ENCODE results near the gene TRAPPC1.
A peak's percentile ranks its signal among the peaks of the same experiment; 100 is the strongest.
"Not testable (repeated sequence)": the region's sequence is repeated elsewhere in the genome, so short reads cannot be mapped to it uniquely, and the experiment has no call there.

The TRAPPC1 gene, protein sequence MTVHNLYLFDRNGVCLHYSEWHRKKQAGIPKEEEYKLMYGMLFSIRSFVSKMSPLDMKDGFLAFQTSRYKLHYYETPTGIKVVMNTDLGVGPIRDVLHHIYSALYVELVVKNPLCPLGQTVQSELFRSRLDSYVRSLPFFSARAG

GRCh38 chr17:7931709-7932482 is at the start of gene TRAPPC1, which contains the start of gene CNTROB:
Gene TRAPPC1 (minus strand): TSS chr17:7931946. CDS start chr17:7931829, 117 bp downstream.
Gene CNTROB (plus strand): TSS chr17:7932206. CDS start chr17:7933080, 874 bp downstream.
- peak; percentile 100 for DNase-seq

- no peak for DNase-seq
Observed at GRCh38 chr17:7977805-7978204, 46.1 kb upstream of the TRAPPC1 start.

- DNase-seq: no peak
Observed at GRCh38 chr17:7977039-7977438, 45.3 kb upstream of the TRAPPC1 start.

DNA sequence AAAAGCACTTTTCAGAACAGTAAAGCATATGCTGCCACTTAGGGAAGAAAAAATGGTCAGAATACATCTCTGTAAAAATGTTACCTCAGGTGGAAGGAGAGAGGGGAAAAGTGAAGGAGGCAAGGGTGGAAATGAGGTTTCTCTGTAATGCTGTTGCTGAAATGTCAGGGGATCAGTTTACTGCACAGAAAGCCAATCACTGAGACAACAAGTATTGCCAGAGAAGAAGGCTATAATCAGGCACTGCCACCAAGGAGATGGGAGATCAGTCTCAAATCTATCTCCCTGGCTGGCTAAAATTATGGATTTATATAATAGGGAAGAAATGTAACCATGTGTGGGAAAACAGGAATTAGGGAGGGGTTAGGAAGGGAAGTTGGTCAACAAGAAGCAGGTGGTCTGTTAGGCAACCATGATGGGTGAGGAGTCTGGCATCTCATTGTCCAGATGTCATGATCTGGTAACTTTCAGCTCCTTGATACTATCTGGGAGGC is 42.9 kb upstream of the TRAPPC1 start:
- no peak for DNase-seq

DNA sequence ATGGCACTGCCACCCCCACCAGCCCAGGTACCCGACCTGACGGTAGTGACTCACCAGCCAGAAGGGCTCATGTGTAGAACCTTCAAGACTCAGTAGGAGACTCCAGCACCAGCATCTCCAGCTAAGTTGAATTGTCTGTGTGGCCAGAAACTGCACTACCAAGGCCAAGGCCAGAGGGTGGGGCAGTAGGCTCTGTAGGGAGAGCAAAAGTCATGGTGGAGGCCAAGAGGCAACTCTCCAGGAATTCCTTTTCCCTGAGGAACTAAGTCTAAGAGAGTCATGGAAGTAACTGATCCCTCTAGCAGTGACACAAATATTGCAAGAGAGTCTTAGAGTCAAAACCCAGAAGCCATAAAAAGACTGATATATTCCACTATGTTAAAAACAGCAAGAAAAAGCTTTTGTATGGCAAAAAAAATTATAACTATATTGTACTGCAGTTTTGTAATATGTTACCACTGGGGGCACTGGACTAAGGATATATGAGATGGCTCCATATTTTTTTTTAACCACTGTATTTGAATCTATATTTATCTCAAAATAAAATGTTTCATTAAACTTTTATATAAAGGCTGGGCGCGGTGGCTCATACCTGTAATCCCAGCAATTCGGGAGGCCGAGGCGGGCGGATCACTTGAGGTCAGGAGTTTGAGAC is 40.5 kb upstream of the TRAPPC1 start:
- DNase-seq: no peak

DNA sequence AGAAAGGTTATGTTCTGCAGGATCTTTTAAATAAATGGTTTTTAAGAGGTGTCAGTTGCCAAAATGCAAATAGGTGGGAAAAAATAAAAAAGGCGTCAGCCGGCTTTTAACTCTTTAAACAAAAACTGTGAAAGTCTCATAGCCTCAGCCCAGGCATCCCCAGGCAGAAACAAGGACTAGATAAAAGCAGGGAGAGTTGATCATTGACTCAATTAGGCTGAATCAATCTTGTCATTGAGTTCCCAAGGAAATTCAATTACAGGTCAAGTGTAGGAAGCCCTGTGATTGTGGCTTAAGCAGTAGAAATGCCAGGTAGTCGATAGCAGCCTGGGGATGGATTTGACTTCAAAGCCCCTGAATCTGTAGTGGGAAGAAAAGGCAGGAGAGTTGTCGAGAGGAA is 39.9 kb upstream of the TRAPPC1 start:
- no peak for DNase-seq

DNA sequence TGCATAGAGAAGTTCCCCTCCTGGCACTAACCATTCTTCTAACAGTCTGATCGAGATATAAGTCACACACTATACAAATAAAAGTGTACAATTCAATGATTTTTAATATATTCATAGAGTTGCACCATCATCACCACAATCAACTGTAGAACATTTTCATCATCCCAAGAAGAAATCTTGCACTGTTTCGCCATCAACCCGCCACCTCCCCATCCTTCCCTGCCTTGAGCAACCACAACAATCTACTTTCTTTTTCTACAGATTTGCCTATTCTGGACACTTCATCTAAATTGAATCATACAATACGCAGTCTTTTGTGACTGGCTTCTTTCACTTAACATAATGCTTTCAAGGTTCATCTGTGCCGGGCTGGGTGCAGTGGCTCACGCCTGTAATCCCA is 37.7 kb upstream of the TRAPPC1 start:
- peak; percentile 21 for DNase-seq

GRCh38 chr17:7967751-7968150 is 36.0 kb upstream of the TRAPPC1 start:
- no peak for DNase-seq

GRCh38 chr17:7961421-7961820 is 29.7 kb upstream of the TRAPPC1 start:
- DNase-seq: no peak

DNA sequence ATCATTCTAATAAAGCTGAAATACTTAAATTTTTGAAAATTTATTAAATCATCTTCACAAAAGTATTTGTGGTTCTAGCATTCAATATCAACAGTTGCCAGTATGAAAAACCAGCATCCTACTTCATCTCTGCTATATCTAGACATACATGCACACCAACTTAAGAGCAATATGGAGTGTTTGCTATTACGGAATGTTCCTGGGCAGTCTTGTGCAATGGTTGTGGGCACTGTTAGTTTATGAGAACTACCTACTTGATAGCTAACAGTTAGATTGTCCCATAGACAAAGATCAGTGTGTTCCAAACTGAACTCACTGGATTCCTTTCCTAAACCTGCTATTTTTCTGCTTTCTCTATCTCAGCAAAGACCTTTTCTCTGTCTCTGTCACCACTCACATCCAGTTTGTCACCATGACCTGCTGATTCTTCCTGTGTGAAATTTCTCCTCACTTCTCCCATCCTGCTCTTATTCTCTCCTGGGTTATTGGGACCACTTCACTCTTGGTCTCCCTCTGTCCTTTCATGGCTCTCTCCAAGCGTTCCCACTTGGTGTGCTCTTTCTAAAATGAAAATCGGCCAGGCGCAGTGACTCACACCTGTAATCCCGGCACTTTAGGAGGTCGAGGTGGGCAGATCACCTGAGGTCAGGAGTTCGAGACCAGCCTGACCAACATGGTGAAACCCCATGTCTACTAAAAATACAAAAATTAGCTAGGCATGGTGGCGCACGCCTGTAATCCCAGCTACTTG is 27.9 kb upstream of the TRAPPC1 start:
- no peak for DNase-seq

GRCh38 chr17:7956228-7956965 is 24.7 kb upstream of the TRAPPC1 start:
- DNase-seq: no peak

DNA sequence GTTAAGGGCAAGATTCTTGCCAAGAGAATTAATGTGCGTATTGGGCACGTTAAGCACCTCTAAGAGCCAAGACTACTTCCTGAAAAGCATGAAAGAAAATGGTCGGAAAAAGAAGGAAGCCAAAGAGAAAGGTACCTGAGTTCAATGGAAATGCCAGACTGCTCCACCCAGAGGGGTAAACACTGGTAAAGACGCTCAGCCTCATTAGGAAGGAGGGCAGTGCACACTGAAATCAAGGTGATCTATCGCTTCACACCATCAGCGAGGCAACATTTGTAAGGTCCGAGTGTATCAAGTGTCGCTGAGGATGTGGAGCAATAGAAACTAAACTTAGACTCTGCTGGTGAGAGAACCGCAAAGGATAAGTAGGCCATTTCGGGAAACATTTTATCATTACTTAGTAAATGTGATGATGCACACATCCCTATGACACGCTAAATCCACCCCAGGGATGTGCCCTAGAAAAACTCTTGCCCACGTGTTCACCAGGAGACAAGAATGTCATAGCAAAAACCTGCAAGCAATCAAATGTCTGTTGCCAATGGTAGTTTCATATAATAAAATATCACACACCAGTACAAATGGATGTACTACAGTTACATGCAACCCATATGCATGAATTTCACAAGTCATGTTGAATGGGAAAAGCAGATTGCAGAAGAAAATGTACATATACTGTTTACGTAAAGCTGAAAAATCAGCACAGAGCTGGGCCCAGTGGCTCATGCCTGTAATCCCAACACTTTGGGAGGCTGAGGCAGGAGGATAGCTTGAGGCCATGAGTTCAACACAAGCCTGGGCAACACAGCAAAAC is 23.9 kb upstream of the TRAPPC1 start:
- no peak for DNase-seq

DNA sequence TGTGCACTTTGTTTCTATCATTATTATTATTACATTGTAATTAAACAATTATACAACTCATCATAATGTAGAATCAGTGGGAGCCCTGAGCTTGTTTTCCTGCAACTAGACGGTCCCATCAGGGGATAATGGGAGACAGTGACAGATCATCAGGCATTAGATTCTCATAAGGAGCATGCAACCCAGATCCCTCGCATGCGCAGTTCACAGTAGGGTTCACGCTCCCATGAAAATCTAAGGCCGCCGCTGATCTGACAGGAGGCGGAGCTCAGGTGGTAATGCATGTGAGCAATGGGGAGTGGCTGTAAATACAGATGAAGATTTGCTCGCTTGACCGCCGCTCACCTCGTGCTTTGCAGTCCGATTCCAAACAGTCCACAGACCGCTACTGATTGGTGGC is 21.5 kb upstream of the TRAPPC1 start:
- not testable (repeated sequence) for DNase-seq

DNA sequence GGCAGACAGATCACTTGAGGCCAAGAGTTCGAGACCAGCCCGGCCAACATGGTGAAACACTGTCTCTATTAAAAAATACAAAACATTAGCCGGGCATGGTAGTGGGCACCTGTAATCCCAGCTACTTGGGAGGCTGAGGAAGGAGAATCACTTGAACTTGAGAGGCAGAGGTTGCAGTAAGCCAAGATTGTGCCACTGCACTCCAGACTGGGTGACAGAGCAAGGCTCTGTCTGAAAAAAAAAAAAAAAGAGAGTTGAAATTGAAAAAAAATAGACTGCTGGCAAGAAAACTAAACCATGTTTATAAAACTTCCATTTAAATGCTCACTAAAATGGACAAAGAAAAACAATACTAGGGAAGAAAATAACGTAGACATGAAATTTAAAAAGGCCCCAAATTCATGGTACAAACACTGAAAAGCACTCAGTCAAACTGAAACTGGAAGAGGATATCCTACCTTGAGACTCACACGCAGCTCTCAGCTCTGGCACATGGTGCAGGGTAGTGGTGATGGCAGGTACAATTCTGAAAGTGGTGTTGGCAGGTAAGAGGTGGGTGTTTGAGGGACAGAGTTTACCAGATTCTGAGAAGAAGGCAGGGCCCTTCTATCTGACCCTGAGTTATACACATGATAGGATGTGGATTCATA is 19.5 kb upstream of the TRAPPC1 start:
- DNase-seq: no peak

DNA sequence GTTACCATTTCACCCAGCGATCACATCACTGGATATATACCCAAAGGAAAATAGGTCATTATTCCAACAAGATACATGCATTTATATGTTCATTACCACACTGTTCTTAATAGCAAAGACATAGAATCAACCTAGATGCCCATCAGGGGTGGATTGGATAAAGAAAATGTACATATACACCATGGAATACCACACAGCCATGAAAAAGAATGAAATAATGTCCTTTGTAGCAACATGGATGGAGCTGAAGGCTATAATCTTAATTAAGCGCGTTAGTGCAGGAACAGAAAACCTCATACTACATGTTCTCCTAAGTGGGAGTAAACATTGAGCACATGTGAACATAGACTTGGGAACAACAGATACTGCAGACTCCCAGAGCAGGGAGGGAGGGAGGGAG is 18.8 kb upstream of the TRAPPC1 start:
- no peak for DNase-seq

GRCh38 chr17:7947651-7948050 is 15.9 kb upstream of the TRAPPC1 start:
- DNase-seq: no peak

DNA sequence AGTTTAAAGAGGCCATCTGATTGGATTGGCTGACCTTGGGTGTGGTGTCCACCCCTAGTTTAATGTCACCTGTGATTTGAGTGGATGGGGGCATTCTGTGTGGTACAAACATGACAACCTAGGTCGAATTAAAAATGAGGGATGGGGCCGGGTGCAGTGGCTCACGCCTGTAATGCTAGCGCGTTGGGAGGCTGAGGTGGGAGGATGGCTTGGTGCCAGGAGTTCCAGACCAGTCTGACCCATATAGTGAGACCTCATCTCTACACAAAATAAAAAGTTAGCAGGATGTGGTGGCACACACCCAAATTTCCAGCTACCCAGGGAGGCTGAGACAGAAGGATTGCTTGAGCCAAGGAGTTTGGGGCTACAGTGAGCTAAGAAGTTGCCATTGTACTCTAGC is 14.7 kb upstream of the TRAPPC1 start:
- DNase-seq: no peak

- DNase-seq: no peak
Observed at GRCh38 chr17:7945651-7946050, 13.9 kb upstream of the TRAPPC1 start.

GRCh38 chr17:7944326-7944725 is 12.6 kb upstream of the TRAPPC1 start:
- no peak for DNase-seq

GRCh38 chr17:7943291-7943690 is 11.5 kb upstream of the TRAPPC1 start:
- DNase-seq: no peak

DNA sequence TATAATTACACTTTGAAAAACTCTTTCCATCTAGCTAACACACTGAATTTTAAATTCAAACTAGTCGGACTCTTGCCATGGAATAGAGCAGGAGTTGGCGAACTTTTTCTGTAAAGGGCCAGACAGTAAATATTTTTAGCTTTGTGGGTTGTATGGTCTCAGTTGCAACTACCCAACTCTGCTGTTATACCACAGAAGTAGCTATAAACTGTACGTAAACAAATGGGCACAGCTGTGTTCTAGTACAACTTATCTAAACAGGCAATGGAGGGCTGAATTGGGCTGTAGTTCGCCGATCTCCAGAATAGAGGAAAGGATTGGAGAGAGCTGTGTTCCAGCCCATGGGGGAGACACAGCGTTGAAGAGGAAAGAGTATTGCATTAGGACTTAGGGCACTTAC is 9.0 kb upstream of the TRAPPC1 start:
- DNase-seq: no peak

All from CD4-positive, alpha-beta T cell treated with Interleukin-15 for 1 hour (primary cell).